NB4 (cell line): ENCODE measurements around the gene PPP1R12B.

ENCODE experiments used
- MYC ChIP-seq: IDR thresholded peaks from 2 replicates; pipeline ENCODE4 v1.6.1; 2011; ENCODE audit warnings: low read depth, low read length
- POLR2A ChIP-seq: IDR thresholded peaks from 2 replicates; pipeline ENCODE4 v1.6.1; 2011; ENCODE audit warnings: mild to moderate bottlenecking; ENCODE audit not compliant: insufficient read length; ENCODE audit errors: extremely low read depth
- TF ChIP-seq, protein P1 (sequence below): IDR thresholded peaks from one replicate; pipeline ENCODE4 v1.5.1; 2012; ENCODE audit warnings: low read depth, low read length
- TF ChIP-seq, protein P2 (sequence below): IDR thresholded peaks from 2 replicates; pipeline ENCODE4 v1.6.1; 2011; ENCODE audit warnings: low read depth, low read length

DNA sequence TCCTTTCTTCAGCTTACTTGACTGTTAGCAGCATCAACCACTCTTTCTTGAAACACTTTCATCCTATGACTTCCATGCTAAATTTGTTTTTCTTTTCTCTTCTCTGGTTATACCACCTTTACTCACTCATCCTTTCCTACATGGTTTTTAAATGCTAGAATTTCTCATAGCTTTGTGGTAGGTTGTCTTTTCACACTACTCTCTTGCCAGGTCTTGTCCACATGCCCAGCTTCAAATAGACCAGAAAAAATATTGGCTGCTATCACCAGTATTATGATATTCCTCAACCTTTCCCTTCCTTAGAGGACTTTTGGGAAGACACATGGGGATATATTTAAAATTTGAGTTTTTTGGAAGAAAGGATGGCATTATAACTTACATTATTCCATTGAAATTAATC is 48.8 kb downstream of the PPP1R12B start:
- no peak for TF ChIP-seq POLR2A
- TF ChIP-seq, protein P1, sequence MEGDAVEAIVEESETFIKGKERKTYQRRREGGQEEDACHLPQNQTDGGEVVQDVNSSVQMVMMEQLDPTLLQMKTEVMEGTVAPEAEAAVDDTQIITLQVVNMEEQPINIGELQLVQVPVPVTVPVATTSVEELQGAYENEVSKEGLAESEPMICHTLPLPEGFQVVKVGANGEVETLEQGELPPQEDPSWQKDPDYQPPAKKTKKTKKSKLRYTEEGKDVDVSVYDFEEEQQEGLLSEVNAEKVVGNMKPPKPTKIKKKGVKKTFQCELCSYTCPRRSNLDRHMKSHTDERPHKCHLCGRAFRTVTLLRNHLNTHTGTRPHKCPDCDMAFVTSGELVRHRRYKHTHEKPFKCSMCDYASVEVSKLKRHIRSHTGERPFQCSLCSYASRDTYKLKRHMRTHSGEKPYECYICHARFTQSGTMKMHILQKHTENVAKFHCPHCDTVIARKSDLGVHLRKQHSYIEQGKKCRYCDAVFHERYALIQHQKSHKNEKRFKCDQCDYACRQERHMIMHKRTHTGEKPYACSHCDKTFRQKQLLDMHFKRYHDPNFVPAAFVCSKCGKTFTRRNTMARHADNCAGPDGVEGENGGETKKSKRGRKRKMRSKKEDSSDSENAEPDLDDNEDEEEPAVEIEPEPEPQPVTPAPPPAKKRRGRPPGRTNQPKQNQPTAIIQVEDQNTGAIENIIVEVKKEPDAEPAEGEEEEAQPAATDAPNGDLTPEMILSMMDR: no peak
- TF ChIP-seq, protein P2, sequence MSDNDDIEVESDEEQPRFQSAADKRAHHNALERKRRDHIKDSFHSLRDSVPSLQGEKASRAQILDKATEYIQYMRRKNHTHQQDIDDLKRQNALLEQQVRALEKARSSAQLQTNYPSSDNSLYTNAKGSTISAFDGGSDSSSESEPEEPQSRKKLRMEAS: no peak
- TF ChIP-seq MYC: no peak
